T-helper 22 cell (primary cell): ENCODE results near the gene DIP2B.
"Not testable (repeated sequence)": the region's sequence is repeated elsewhere in the genome, so short reads cannot be mapped to it uniquely, and the experiment has no call there.

Experiments
- DNase-seq: peaks from one replicate; pipeline ENCODE4 v3.0.0-alpha.2; 2020; ENCODE audit warnings: low read depth

The DIP2B gene

DNA sequence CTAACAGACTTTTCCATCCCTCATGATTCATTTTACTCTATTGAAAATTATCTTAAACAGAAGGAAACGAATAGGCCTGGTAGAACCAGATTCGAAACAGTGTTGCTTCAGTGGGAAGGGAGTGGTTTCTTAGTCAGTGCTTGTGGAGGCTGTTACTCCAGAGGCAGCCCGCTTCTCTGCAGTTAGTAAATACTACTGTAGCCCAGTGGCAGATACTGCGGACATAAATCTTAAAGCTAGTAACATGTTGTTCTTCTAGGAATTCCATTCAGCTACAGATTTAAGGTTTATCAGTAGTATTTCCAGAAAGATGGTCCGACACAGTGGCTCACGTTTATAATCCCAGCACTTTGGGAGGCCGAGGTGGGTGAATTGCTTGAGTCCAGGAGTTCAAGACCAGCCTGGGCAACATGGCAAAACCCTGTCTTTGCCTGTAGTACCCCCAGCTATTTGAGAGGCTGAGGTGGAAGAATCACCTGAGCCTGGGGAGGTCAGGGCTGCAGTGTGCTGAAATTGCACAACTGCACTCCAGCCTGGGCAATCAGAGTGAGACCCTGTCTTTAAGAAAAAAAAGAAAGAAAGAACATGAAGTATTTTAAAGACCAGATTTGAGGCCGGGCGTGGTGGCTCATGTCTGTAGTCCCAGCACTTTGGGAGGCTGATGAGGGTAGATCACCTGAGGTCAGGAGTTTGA lies 45.9 kb downstream of the DIP2B start:
- DNase-seq = no peak

DNA sequence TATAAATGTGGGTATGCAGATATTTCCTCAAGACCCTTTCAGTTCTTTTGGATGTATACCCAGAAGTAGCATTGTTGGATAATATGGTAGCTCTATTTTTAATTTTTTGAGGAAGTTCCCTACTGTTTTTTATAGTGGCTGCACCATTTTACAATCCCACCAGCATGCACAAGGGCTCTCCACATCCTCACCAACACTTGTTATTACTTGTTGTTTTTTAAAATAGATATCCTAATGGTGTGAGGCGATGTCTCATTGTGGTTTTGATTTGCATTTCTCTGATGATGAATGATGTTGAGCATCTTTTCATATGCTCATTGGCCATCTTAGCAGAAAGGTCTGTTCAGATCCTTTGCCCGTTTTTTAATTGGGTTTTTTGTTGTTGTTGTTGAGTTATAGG lies 47.1 kb downstream of the DIP2B start:
- no peak for DNase-seq

DNA sequence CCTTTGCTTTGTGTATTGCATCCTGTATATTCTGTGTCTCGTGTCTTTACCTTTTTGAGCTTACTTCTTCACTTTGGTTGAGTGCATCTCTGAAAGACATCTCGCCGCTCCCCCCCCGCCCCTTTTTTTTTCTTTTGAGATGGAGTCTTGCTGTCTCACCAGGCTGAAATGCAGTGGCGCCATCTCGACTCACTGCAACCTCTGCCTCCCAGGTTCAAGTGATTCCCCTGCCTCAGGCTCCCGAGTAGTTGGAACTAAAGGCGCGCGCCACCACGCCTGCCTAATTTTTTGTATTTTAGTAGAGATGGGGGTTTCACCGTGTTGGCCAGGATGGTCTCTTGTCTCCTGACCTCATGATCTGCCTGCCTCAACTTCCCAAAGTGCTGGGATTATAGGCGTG lies 49.9 kb downstream of the DIP2B start:
- no peak for DNase-seq

DNA sequence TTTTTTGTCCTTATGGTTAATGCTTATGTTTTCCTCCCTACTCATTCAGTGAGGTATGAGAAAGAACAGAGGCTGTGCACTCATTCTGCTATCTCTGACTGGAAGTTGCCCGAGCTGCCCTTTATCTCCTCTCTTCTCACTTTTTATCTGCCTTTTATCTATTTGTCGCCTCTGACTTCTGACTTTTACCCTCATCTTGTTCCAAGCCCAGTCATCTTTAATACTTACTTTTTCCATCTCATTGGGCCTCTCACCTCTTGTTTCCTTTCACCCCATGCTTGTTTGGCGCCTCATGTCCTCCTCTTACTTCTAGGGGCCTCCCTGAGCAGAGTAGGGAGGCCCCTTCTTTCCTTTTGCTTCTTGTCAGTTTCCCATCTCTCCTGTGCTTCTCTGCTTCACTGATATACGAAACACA lies 50.7 kb downstream of the DIP2B start:
- no peak for DNase-seq

DNA sequence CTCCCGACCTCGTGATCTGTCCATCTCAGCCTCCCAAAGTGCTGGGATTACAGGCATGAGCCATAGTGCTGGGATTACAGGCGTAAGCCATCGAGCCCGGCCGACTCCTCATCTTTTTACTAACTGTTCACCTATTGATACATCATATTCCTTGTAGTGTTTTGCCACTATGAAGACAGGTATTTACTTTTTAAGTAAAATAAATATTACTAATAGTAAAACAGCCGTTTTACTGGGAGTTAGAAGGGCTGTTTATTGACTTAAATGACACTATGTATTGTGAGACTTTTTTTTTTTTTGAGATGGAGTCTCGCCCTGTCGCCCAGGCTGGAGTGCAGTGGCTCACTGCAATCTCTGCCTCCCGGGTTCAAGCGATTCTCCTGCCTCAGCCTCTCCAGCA lies 51.5 kb downstream of the DIP2B start:
- DNase-seq = no peak

DNA sequence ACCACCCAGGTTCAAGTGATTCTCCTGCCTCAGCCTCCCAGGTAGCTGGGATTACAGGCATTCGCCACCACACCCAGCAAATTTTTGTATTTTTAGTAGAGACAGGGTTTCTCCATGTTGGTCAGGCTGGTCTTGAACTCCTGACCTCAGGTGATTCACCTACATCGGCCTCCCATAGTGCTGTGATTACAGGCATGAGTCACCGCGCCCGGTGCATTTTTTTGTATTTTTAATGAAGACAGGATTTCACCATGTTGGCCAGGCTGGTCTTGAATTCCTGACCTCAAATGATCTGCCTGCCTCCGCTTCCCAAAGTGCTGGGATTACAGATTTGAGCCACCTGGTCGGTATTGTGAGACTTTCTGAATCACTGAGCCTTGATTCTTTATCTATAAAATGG lies 52.0 kb downstream of the DIP2B start:
- DNase-seq = not testable (repeated sequence)

DNA sequence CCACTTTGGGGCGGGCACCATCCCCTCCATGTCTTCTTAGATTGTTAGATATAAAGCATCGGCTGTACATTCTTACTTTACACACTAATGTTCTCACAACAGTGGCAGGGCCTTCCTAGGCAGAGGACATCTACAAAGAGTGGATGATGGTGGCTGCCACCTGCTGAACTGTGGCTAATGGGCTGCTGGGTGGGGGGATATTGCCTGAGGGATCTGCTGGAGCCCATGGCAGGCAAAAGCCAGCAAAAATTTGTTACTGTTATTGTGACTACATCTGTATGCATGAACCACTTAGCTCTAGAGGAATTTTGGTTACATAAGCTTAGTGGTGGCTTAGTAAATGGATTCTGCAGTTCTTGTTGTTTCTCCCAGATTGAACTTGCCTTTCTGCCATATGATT lies 52.6 kb downstream of the DIP2B start:
- no peak for DNase-seq

DNA sequence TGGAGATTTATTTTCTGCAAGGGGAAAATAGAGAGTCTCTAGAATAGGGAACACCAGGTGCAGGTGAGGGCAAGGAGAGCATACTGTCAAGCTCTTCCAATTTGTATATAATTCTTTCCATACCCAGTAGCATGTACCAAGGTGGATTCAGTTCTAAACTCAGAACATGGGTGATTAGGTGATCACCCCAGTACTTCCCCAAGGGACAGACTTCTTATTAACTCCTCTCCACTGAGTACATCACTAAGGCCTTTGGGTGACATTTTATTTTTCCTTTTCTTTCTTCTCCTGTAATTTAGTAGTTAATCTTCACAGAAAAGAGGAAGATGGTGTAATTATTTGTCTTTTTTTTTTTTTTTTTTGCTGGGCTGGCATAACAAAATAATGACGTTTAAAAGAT lies 54.2 kb downstream of the DIP2B start:
- no peak for DNase-seq

DNA sequence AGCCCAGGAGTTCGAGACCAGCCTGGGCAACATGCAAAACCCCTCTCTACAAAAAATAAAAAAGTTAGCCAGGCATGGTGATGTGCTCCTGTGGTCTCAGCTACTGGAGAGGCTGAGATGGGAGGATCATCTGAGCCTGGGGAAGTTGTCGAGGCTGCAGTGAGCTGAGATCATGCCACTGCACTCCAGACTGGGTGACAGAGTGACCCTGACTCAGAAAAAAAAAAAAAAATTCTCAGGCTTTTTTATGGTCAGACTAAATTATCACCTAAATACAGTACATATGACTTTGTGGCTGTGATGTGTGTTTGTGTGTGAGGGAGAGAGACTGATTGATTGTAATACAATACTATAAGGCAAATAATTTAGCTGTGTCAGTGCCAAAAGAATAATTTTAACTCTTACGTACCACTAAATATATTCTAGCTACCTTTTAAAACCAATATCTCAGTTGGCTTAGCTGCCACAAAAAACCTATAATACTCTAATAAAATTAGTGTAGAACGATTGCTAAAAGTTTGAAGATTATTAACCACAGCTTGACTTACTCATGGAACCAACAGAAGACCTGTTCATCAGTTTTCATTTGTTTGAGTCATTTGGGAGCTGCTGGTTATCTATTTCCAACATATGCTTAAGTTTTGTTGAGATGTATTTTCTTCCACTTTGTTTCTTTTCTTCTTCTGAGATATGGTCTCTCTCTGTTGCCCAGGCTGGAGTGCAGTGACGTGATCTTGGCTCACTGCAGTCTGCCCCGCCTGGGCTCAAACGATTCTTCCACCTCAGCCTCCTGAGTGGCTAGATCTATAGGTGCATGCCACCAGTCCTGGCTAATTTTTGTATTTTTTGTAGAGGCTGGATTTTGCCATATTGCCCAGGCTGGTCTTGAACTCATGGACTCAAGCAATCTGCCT lies 58.0 kb downstream of the DIP2B start:
- DNase-seq = no peak

DNA sequence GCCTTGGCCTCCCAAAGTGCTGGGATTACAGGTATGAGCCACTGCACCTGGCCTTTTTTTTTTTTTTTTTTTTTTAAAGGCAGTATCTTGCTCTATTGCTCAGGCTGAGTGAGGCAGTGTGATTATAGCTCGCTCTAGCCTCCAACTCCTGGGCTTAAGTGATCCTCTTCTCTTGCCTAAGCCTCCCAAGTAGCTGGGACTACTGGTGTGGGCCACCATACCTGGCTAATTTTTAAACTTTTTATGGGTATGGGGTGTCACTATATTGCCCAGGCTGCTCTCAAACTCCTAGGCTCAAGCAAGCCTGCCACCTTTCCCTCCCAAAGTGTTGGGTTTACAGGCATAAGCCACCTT lies 58.6 kb downstream of the DIP2B start:
- DNase-seq = no peak

DNA sequence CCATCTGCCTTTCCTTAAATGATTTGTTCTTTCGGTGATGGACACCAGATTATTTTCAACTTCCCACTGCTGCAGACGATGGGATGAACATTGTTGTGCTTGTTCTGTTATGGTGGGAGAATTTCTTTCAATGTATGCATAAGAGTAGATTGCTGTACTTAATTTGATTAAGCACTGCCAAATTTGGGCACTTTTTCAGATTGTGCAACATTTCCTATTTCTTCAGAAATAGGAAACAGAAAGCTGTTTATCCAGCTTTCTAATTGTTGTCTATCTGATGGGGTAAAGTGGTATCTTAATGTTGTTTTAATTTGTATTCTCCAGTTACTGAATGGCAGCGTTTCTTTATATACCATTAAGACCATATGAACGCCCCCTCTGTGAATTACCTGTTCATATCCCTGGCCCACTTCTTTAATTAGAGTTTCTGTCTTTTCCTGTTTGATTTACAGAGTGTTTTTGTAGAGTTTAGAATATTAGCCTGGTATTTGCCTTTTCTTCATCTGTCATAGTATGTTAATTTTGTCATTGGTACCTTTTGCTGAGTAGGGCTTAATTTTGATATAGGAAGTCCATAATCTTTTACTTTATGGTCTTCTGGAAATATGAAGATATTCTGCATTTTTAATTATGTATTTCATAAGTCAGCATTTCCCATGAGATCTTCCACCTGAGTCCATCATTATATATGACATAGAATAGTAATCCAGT lies 59.6 kb downstream of the DIP2B start:
- no peak for DNase-seq

DNA sequence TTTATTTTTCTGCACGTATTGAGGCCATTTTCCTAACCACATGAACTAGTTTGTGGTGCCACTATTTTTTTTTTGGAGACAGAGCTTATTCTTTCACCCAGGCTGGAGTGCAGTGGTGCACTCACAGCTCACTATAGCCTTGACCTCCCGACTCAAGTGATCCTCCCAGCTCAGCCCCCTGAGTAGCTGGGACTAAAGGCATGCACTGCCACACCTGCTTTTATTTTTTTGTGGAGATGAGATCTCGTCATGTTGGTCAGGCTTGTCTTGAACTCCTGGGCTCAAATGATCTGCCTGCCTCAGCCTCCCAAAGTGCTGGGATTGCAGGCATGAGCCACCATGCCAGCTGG lies 60.1 kb downstream of the DIP2B start:
- DNase-seq = no peak

DNA sequence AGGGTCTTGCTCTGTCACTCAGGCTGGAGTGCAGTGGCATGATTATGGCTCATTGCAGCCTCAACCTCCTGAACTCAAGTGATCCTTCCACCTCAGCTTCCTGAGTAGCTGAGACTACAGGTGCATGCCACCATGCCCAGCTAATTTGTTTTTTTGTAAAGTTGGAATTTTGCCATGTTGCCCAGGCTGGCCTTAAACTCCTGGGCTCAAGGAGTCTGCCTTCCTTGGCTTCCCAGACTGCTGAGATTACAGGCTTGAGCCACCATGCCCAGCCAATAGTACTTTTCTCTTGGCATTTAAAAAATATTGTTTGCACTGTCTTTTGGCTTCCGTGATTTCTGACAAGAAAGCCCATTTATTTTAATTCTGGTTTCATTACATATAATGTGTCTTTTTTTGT lies 61.3 kb downstream of the DIP2B start:
- DNase-seq = no peak

DNA sequence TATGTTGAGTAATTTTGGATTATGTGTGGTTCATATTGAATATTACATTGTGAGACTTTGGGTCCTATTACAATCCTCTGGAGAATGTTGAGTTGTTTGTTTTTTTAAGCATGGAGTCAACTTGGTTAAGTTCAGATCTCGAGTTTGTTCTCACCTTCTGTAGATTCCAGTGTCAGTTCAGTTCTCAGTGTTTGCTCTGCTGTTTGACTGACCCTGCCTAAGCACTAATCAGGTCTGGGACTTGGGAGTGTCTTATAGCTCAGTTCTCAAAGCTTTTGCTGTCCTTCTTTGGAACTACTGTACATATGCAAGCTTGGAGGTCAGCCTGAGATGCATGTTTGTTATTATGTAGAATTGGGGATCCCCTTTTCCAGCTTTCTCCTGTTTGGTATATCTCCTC lies 63.1 kb downstream of the DIP2B start:
- no peak for DNase-seq

DNA sequence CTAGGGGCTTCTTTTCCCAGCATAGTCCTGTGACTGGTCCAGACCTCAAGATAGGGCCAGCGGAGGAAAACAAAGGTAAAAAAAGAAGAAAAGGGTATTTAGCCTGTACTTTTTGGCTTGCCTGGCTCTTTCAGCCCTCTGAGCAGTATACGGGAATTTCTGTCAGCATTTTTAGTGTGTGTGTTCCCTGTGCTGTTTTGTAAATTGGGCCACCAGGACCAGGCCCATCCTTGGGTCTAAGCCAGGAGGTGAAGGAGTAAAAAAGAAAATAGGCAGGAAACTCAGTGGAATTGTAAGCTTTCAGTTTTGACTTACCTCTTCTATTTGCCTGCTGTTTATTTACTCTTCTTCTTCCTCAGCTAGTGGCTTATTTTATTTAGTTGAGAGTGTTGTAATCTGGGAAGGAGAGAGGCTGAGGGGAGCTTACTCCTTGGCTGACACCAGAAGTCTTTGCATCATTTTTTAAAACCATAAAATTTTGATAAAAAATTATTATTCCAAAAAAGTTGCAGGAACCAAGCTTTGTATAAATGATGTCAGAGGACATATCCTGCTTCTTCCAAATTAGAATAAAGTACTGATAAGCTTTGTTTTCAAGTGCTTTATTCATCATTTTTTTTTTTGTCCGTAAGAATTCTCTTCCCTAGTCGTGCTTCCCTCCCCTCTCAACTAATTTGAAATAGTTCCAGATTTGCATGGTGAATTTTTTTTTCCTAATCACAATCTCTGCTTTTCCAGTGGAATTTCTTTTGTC lies 63.7 kb downstream of the DIP2B start:
- DNase-seq = no peak

DNA sequence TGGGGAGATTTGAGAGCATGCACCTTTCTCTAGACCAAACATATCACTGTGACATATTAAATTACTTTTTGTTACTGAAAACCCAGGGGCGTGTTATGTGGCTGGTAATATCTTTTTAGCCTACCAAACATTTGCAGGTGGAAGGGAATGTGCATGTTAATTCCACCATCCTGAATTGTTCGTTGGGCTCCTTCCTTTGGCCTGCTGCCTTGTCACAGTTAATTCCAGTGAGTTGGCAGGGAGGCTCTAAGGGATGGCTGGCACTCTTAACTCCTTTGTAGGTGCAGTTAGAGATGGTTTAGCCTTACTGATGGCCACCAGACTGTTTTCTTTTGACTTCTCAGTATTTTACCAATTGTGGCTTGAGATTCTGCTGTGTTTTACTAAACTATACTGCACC lies 64.5 kb downstream of the DIP2B start:
- no peak for DNase-seq

DNA sequence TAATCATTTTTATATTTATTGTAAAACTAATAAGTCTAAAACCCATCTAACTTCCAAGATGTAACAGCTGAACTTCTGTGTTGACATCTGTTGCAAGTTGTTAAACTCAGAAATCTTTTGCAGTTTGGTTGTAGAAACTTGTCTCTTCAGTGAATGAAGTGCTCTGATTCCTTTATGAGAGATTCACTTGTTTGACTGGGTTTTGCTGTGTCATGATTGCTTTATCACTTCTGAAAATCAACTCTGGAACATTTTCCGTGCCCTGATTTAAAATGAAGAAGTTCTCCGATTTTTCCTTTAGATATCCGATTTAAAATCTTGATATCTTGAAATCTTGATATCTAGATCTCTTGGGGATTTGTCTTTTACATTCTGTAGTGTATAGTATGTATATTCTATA lies 65.1 kb downstream of the DIP2B start:
- DNase-seq = no peak

DNA sequence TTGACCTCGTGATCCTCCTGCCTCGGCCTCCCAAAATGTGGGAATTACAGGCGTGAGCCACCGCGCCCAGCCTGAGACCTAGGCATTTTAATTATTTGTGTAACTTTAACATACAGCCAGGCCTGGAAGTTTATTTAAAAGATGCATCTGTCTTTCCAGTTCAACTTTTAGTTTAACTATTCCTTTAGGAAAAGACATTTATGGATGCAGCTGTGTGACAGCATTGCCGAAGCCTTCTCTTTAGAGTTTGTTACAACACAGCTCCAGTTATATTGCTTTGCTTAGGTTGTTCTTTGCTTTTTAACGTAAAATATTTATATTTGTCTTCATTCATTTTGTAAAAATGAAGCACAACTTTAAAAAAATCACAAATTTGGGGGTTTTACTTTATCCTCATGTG lies 67.0 kb downstream of the DIP2B start:
- no peak for DNase-seq

DNA sequence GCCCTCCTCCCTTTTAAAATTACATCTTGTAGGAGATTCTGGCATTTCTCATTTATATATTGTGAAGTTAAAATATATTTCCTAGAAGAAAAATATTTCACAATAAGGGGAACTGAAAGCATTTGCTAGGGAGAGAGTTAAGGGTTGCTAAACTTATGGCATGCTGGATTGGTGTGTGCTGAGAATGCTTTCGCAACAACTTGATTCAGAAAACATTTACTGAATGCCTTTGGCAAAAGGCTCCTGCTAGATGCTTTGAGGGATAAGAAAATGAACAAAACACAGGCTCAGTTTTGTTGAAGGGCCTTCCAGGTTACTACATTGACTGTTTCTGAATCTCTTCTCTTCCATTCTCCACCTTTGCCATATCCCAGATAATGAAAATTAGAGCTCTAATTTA lies 67.5 kb downstream of the DIP2B start:
- no peak for DNase-seq

DNA sequence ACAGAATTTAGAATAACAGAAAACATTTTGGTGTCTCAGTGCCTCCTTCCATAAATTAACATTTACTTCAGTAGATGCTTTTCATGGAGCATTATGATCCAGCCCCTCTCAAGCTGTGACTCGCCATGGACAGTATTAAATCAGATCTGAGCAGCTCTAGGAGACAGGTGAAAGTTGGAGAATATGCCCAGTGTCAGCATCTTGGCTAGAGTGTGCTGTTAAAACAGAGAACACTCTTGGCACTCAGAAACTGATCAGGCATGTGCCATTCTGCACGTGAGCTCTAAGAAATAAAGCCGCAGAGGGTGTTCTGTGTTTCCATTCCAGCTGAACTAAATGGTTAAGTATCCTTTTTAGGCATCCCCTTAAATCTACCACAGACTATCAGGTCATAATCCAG lies 68.0 kb downstream of the DIP2B start:
- DNase-seq = no peak

DNA sequence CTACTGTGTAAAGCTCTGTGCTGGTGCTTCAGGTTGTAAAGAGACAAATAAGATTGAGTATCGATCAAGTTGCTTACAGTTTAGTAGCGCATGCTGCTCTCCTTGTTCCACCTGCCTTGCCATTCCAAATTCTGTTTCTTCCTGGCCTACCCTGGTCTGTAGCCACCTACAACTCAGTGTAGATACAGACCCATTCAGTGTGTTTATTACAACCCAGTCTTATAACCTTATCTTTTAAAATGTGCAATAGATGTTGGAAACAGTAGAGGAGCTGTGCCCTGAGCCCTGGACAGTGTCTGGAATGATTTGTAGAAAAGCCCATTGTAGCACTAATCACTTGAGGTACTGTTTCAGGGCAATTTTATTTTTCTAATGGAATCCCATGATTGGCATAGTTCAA lies 68.5 kb downstream of the DIP2B start:
- DNase-seq = no peak

DNA sequence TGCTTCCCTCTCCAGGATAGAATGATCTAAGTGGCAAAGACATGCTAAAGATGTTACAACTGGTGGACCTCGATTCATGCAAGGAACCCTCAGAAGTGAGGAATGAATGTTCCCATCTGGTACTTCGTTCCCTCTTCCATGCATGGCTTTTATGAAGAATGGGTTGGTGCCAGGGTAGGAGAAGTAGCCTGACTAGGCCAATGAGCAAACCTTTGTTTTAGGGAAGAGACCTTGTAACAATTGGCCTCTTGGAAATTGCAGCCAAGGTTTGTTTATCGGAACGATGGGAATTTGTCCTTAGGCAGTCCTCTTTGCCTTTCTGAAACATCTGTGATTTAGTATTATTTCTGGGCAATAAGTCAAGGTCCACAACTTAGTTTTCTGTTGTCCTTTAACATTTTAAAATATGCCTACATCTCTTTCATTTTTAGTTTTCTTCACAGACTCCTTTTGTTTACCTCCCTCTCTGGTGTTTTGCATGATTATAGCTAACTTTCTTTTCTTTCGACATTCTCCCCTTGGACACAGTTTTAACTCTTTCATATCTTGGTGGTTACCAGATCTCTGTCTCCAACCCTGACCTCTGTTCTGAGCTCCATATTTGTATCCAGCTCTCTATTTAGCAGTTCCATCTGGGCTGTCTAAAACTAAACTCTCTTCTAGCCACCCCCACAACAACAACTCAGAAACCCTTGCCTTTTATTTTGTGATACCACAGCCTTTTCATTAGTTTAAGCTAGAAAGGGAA lies 70.0 kb downstream of the DIP2B start:
- no peak for DNase-seq
